GM18873 (cell line): Measurements from ENCODE around the gene VSTM2B.

ENCODE experiments used
- ATAC-seq: cut with Tn5 transposase; IDR thresholded peaks from one replicate; pipeline ENCODE4 v1.9.1; 2021; ENCODE audit warnings: mild to moderate bottlenecking, moderate library complexity, moderate number of reproducible peaks; ENCODE audit not compliant: unreplicated experiment, low FRiP score

Gene VSTM2B

DNA sequence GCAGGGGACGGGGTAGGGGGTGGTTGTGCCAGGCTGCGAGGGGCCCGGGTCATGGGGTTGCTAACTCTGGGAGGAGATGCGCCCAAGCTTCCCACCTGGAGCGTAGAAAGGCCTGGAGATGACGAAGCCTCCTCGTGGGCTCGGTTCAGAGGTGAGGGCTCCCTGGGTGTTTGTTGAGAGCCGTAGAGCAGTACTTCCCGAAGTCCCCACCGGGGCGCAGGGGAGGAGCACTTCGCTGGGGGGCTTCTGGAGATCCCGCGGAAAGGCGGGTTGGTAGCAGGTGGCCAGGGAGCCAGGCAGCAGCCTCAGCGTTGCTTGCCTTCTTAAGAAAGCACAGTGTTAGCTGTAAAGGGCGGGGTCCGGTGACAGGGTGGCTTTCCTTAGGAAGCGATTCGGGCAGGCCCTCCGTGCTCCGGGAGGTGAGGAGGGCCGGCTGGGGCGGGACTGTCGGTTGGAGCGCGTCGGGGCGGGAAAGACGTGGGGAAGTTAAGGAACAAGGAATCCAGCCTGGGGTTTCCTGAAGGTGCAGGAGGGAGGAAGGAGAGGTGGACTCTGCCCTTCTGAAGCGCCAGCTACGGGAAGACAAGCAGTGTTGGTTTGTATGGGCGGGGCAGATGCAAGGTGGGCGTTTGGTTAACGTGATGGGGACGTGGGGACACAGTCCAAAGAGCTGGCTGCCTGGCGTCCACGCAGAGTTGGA, 3.3 kb downstream of the VSTM2B start:
- ATAC-seq: no peak

DNA sequence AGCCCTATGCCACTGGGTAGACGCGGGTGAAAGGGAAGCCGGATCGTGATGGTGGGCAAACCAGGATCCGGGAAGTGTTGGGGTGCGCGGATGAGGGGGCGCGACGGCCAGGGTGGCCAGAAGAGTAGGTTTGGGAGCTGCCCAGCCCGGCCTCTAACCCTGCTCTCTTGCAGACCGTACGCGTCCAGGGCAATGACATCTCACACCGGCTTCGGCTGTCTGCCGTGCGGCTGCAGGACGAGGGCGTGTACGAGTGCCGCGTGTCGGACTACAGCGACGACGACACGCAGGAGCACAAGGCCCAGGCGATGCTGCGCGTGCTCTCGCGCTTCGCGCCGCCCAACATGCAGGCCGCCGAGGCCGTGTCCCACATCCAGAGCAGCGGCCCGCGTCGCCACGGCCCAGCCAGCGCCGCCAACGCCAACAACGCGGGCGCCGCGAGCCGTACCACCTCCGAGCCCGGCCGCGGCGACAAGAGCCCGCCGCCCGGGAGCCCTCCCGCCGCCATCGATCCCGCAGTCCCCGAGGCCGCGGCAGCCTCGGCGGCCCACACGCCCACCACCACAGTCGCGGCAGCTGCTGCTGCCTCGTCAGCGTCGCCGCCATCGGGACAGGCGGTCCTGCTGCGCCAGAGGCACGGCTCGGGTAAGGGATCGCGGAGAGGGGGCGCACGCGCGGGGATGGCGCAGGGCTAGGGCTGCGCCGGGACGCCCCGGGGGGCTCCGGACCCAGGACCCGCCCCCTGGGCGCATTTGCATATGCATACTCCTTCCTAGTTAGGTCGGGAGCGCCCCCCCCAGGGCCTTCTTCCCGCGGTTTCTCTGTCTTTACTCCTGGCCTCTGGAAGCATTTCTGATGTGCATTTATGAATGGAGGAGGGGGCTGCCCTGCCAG, 4.1 kb downstream of the VSTM2B start:
- ATAC-seq: no peak

DNA sequence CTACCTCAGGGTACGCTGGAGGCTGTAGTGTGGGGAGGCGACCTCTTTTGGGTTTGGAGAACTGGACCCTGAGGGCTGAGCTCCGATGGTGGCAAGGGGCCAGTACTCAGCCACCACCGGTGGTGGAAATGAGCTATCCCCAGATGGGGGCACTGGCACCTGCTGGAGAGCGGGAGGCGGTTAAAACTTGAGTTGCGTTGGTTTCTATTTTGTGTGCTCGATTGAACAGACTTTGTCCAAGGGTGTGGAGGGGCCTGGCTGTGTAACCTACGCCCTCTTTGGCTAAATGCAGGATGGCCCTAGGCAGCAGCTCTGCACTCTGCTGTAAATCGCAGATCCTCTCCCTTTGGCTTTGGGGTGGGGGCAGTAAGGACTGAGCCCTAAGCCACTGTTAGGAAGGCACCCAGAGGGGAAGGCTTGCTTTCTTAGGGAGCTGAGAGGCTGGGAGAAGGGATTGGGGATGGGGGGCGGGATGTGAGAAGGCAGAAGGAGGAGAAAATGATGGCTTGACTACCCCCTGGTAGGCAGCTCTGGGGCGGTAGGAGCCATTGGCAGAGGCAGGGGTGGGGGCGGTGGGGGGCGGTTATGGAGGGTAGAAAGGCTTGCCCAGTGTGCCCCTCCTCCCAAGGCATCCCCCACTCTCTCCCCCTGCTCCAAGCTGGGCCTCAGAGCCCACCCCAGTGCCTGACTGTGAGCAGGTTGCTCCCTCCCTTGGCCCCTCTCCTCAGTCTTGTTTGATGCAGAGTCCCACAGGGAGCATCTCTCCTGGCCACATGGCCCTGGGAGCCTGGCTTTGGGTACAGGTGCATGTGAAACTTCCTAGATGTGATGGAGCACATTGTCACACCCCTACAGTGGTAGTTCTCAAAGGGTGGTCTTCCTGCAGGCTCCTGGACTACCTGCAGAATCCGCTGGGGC, 5.0 kb downstream of the VSTM2B start:
- no peak for ATAC-seq

DNA sequence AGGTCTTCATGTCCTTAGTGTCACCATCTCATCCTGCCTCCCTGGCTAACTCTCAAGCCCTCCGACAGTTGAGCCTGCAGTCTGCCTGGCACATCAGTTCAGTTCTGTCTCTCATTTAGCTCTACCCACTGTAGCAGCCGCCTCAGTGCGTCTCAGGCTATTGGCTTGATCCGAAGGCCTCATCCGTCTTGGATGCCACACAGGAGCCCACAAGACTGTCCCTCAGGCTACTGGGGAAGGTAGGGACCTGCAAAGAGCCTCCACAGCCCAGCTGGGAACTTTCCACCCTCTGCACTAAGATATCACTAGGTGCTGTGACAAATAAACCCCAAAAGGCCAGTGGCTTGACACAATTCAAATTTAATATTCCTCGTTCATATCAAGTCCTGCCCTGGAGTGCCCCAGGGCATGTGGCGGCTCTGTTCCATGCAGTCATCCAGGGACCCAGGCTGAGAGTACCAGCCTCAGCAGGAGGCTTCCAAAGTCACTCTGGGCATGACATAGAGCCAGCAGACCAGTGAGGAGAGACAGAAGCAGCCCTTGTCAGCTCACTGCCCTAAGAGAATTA, 5.7 kb downstream of the VSTM2B start:
- no peak for ATAC-seq

DNA sequence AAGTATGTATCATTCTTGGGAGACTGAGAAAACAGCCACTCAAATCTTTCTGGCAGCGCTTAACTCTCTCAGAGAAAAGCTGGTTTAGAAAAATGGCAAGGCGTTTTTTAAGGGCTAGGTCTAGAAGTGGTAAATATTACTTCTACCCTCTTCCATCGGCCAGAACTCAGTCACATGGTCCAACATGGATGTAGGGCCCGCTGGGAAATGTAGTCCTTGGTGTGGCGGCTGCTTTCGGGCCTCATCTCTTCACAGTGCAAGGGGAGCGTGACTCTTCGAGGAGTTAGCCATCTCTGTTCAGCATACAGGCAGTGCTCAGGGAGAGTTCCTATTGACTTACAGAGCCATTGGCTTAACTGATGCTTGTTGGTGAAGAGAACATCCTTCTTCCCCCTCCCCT, 6.3 kb downstream of the VSTM2B start:
- no peak for ATAC-seq

DNA sequence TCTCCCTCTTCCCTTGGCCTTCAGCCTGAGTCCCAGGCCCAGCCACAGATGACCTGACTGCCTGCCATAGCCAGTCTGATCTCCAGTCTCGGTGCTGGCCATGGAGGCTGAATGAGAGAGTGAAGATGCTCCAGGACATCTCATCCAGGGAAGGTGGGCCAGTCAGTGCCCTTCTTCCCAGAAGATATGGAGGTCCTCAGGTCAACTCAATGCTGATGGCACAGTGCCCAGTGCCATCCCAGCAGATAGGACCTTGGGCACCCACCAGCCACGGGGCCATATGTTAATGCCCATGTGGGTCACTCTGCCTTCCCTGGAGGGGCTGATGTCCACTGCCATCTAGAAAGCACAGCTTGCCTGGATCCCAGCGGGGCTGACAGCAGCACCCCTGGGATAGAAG, 7.2 kb downstream of the VSTM2B start:
- ATAC-seq: no peak

DNA sequence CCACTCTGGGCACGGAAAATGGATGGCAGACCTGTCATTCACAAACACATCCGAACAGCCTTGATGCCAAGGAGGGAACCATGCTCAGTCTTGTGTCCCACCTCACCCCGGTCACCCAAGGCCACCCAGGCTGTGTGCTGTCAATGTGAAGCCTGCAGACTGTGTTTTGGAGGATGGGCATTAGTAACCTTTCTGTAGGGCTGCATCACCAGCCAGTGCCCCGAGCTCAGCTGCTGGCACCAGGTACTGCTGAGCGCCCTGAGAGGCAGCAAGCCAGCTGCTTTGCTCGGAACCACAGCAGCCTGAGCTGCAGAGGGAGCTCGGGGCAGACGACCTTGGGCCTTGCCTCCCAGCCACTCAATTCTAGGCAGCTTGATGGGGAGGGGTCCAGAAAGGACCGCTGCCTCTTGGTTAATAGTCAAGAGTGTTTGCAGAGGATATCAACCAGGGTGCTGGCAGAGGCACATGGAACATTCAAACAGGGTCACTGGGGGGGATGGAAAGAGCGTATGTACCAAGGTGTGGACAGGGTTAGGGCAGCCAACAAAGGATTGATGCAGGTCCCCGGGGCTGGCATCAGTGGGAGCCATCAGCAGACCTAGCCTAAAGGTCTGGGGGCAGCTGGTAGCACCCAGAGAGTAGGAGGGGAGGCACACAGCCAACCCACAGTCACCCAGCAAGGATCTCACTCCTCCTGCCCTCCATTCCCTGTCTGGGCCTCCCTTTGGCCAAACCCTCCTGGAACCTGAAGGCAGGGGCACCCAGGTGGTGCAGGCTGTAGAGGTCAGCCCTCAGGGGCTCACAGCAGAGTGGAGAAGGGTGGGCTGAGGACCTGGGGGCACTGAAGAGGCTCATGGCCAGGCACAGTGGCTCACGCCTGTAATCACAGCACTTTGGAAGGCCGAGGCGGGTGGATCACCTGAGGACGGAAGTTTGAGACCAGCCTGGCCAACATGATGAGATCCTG, 8.1 kb downstream of the VSTM2B start:
- ATAC-seq: no peak

DNA sequence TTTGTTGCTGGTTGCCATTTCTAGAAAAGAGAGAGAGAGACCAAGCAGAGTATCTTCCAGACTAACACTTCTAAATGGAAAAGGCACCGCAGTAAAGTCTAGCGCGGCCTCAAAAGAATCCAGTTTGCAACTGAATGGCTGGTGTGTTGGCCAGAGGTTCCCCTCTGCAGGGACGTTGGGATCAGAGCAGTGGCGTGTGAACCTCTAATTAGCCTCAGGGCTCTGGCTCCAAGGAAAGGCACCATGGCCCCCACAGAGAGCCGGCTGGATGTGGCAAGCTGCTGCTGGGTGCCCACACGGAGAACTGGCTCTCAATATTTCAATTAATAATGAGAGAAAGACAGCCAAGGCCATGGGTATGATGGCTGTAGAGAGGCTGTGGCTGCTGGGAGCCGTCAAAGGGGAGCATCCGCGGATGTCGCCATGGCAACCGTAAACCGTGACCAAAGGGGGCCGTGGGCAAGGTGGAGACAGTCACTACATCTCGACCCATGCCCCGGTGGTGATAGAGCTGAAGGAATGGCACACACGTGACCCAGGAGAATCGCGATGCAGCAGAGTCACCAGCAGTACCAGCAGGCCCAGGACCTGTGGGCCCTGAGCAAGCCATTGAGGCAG, 9.5 kb downstream of the VSTM2B start:
- no peak for ATAC-seq

DNA sequence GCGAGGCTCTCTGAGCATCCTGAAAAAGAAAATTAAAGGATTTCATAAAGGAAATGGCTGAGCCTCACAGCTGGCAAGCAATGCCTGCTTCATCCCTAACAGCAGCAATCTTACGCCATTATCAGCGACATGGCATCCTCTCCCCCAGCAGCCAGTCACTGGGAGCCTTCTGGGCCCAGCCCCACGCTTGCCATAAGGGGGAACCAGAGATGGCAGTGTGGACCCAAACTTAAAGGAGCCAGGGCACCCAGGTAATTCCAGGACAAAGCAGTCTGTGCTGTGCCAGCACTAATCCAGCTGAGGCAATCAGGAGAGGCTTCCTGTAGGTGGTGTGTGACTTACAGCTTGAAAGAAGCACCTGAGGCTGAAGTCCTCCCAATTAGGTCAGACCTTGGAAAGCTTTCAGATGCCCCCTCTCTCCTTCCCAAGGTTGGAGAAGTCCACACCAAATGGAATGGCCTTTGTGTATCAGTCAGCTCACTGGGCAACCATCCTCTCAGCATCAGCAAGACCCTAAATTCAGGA, 10.3 kb downstream of the VSTM2B start:
- no peak for ATAC-seq

DNA sequence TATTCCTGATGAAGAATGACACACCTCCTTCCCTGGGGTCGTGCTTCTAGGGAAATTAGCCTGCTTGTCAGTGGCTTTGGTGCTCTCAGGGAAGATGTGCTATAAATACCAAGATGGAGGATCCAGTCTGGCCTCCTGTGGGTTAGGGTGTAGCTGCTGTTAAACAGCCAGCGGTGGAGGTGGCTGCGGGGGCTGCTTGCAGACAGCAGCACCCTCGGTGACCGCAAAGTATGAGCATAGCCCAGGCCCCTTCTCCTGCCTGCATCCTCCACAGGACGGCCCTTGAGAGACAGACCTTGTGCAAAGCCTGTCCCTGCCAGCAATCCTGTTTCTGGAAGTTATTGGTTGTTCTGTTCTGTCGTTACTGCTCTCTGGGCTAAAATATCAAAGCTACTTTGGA, 11.4 kb downstream of the VSTM2B start:
- ATAC-seq: no peak

DNA sequence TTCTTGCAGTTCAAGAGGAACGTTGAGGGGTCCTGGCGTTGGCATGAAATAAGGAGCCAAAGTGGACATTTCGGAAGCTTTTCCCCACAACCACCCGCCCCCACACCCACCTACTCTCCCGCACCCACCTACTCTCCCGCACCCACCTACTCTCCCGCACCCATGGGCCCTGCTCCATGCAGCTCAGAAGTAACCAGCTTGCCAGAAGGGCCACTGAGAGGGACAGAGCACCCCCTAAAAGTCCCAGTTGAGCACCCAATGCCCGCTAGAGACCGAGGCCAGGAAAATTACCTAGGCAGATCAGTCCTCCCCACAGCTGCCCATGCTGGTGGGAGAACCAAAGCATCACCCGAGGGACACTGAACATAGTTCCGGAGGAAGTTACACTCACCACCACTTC, 11.8 kb downstream of the VSTM2B start:
- no peak for ATAC-seq

DNA sequence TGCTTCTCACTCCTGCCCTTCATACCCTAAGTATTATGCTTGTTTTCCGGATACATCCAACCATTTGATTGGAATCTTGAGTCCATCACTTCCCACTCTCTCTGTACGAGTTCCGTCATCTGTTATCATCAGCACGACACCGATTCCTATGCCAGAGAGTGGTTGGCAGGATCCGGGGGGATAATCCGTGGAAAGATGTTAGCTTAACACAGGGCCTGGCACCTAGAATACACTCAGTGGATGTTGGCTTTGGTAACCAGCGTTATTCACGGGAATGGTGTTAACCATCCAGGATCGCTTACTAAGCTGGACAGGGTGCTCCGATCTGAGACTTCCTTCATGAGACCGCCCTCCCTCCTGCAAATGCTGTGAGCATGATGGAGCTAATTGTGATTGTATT, 12.4 kb downstream of the VSTM2B start:
- ATAC-seq: no peak

DNA sequence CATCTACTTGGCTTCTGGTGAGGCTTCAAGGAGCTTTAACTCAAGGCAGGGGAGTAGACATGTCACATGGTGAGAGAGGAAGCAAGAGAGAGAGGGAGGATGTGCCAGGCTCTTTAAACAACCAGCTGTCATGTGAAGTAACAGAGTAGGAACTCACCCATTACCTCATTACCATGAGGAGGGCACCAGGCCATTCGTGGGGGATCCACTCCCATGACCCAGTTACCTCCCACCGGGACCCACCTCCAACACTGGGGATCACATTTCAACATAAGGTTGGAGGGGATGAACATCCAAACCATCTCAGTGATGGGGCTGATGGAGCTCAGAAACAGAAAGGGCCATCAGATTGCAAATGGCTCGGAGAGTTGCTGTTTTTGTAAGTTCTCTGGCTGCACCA, 12.9 kb downstream of the VSTM2B start:
- no peak for ATAC-seq

DNA sequence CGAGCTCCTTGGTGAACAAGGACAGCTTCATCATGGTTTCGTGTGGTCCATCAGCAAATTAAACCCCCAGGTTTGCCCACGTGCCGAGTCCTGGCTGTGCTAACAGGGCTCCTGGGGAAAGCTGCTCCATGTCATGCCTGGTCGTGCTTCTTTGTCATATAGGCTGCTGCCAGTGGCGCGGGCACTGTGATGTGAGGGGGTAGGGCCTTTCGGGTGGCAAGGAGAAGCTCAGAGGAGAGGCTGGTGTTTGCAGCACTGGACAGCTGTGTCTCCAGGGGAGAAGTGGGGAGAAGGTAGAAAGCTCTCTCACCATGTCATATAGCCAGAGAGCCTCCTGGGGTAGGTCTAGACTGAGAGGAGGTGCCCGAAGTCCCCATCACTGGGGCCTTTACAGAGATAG, 13.3 kb downstream of the VSTM2B start:
- ATAC-seq: no peak

DNA sequence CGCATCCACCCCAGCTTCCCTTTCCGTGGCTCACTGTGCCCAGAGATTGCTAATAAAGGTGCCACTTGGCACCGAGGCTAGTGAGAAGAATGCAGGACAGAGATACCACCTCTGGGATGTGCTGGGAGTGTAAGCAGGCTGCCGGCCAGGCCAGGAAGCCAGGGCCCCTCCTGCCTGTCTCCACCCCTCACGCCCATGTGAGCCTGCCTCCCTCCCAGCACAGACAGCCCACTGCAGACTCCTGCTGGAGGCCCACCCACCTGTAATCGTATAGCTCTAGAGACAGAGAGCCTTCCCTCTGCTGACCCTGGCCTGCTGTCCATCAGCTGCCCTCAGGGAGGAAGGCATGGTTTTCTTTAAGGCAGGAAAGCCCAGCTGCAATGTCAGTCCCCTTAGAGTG, 13.9 kb downstream of the VSTM2B start:
- no peak for ATAC-seq

DNA sequence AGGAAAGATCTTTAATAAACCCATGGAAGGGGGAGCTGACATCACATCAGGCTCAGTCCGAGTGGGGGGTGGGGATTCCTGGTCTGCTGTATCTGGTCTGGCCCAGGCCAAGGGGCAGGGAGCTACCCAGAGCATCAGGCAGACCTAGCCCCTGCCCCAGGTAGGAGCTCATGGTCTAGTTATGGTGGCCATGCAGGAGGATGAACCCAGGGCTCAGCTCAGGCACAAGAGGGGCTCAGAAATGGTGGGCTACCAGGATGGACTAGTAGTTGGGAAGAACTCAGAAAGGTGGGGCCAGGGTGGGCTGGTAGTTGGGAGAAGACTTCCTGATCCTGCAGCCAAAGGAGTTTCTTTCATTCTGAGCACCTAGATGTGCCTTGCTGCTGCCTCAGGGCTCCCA, 14.3 kb downstream of the VSTM2B start:
- no peak for ATAC-seq

DNA sequence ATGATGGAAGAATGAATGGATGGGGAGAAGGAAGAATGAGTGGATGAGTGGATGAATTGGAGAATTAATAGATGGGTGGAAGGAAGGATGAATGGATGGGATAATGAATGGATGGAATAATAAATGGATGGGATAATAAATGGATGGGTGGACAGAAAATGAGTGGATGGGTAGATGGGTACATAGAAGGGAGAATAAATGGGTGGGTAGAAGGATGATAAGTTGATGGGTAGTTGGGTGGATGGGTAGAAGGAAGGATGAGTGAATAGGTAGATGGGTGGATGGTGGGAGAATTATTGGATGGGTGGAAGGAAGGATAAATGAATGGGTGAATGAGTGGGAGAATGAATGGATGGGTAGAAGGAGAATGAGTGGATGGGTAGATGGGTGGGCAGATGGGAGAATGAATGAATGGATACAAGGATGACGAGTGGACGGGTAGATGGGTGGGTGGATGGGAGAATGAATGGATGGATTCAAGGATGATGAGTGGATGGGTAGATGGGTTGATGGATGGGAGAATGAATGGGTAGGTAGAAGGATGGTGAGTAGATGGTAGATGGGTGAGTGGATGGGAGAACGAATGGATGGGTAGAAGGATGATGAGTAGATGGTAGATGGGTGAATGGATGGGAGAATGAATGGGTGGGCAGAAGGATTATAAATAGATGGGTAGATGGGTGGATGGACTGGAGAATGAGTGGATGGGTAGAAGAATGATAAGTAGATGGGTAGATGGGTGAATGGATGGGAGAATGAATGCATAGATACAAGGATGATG, 15.9 kb downstream of the VSTM2B start:
- no peak for ATAC-seq

DNA sequence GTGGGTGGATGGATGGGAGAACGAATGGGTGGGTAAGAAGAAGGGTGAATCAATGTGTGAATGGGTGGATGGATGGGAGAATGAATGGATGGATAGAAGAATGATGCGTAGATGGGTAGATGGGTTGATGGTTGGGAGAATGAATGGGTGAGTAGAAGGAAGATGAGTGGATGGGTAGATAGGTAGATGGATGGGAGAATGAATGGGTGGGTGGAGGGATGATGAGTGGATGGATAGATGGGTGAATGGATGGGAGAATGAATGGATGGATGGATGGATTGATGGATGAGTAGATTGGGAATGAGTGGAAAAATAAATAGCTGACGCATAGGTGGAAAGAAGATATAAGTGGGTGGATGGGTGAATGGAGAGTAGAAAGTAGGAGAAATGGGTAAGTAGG, 16.5 kb downstream of the VSTM2B start:
- ATAC-seq: no peak
